ENCODE results near the gene MEN1. TPM values are rescaled to one million over a fixed set of nuclear protein-coding genes. Genes with fewer than 3 reads are reported as not detected.

The MEN1 gene
- total RNA-seq, 2 experiments from 2014 or later = 16.4 to 17.7 TPM

DNA sequence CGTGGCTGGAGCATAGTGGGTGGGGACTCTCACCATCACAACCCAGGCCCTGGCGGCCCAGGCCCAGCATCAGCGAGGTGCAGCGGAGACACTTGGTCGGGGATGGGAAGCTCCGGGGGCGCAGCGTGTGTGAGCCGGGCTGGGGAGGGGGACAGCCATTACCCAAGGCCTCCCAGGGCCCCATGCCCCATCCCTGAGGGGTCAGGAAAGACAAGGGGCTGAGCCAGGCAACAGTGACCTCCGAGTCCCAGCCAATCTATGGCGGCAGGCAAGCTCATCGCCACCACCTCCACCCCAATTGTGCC, 22.8 kb upstream of the MEN1 start:
- ChIA-PET POLR2A (no interaction called here), CTCF (no interaction called here)
- Histone ChIP-seq H3K4me1 (ENCODE audit: insufficient read depth, low read length) (peaks cover 3% of the 10 kb centered on the region), H3K4me3 (ENCODE audit: low read length) (no peak overlapping the region), H3K9me3 (ENCODE audit: control insufficient read depth in 1 of 2, insufficient read depth in 1 of 2, low read length in 2 of 2) (no peaks in the 10 kb centered on the region), H3K27me3 (ENCODE audit: control insufficient read depth in 1 of 2, insufficient read depth in 2 of 2, low read length in 2 of 2) (no peaks in the 10 kb centered on the region), H3K36me3 (ENCODE audit: insufficient read depth, low read length) (peaks cover 18% of the 10 kb centered on the region), H3K27ac (ENCODE audit: low read depth in 1 of 2, low read length in 2 of 2) (no peak overlapping the region)
- H3K27me3 Mint-ChIP-seq = no peaks in the 10 kb centered on the region
- peaks cover 8% of the 10 kb centered on the region for H3K36me3 Mint-ChIP-seq (ENCODE audit: low read depth)
- no peak overlapping the region for H3K4me3 Mint-ChIP-seq
- DNase-seq = no peak
- no peaks in the 10 kb centered on the region for H3K4me1 Mint-ChIP-seq (ENCODE audit: low read depth)
- no peak for ATAC-seq (ENCODE audit: poor library complexity)
- intact Hi-C loops (cut with DNase I, micrococcal nuclease) = no loop called here
- no peaks in the 10 kb centered on the region for H3K9me3 Mint-ChIP-seq
- TF ChIP-seq CTCF (IDR thresholded peaks at IDR 0.05) = no peak
- no peak overlapping the region for H3K27ac Mint-ChIP-seq

GRCh38 chr11:64832467-64833197, 22.3 kb upstream of the MEN1 start:
- no peaks in the 10 kb centered on the region for H3K9me3 ChIP-seq (ENCODE audit: control insufficient read depth in 1 of 2, insufficient read depth in 1 of 2, low read length in 2 of 2)
- Mint-ChIP-seq H3K4me1 (ENCODE audit: low read depth) (no peaks in the 10 kb centered on the region), H3K9me3 (no peaks in the 10 kb centered on the region), H3K27ac (no peak overlapping the region), H3K4me3 (no peak overlapping the region), H3K36me3 (ENCODE audit: low read depth) (peaks cover 13% of the 10 kb centered on the region), H3K27me3 (no peaks in the 10 kb centered on the region)
- ChIA-PET POLR2A (no interaction called here), CTCF (no interaction called here)
- ATAC-seq (ENCODE audit: poor library complexity) (no peak), DNase-seq (no peak)
- peaks cover 3% of the 10 kb centered on the region for H3K4me1 ChIP-seq (ENCODE audit: insufficient read depth, low read length)
- H3K4me3 ChIP-seq (ENCODE audit: low read length) = no peak overlapping the region
- H3K36me3 ChIP-seq (ENCODE audit: insufficient read depth, low read length) = peaks cover 16% of the 10 kb centered on the region
- no peaks in the 10 kb centered on the region for H3K27me3 ChIP-seq (ENCODE audit: control insufficient read depth in 1 of 2, insufficient read depth in 2 of 2, low read length in 2 of 2)
- no peak for TF ChIP-seq CTCF (IDR thresholded peaks at IDR 0.05)
- H3K27ac ChIP-seq (ENCODE audit: low read depth in 1 of 2, low read length in 2 of 2) = no peak overlapping the region
- intact Hi-C loops (cut with DNase I, micrococcal nuclease) = no loop called here

GRCh38 chr11:64831411-64831891, 21.1 kb upstream of the MEN1 start:
- POLR2A ChIA-PET = no interaction called here
- H3K27ac ChIP-seq (ENCODE audit: low read depth in 1 of 2, low read length in 2 of 2) = no peak overlapping the region
- H3K4me3 ChIP-seq (ENCODE audit: low read length) = no peak overlapping the region
- intact Hi-C loops (cut with DNase I, micrococcal nuclease) = no loop called here
- DNase-seq (no peak), ATAC-seq (ENCODE audit: poor library complexity) (no peak)
- TF ChIP-seq CTCF (IDR thresholded peaks at IDR 0.05) = no peak
- no peaks in the 10 kb centered on the region for H3K9me3 ChIP-seq (ENCODE audit: control insufficient read depth in 1 of 2, insufficient read depth in 1 of 2, low read length in 2 of 2)
- Mint-ChIP-seq H3K36me3 (ENCODE audit: low read depth) (peaks cover 14% of the 10 kb centered on the region), H3K4me1 (ENCODE audit: low read depth) (no peaks in the 10 kb centered on the region), H3K4me3 (no peak overlapping the region), H3K27me3 (no peaks in the 10 kb centered on the region), H3K27ac (no peak overlapping the region), H3K9me3 (no peaks in the 10 kb centered on the region)
- no peaks in the 10 kb centered on the region for H3K27me3 ChIP-seq (ENCODE audit: control insufficient read depth in 1 of 2, insufficient read depth in 2 of 2, low read length in 2 of 2)
- peaks cover 16% of the 10 kb centered on the region for H3K36me3 ChIP-seq (ENCODE audit: insufficient read depth, low read length)
- CTCF ChIA-PET = interaction anchor here (1.0 kb wide), 1 partner anchor 57 kb away, joined by 4 read pairs; no protein-coding TSS in a partner anchor
- no peaks in the 10 kb centered on the region for H3K4me1 ChIP-seq (ENCODE audit: insufficient read depth, low read length)

All from CD4-positive, alpha-beta T cell (primary cell).